ENCODE results near the gene GDPD1.
"Not testable (repeated sequence)": the region's sequence is repeated elsewhere in the genome, so short reads cannot be mapped to it uniquely, and the experiment has no call there.

Gene GDPD1

DNA sequence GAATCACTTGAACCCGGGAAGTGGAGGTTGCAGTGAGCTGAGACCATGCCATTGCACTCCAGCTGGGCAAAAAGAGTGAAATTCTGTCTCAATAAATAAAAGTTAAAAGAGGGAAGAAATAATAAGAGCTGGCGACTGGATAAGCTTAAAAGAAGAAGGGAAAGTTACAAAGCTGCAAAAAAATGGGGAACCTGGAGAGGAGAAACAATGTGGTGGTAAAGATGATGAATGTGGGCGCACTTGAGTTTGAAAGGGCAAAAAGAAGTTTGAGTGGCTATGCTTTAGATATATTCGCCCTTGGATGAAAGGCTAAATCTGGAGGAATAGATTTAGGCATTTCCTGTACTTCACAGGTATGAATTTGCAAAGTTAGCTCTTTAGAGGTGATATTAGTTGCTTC is 58.1 kb downstream of the GDPD1 start:
- Histone ChIP-seq H3K4me1 (no peaks in the 10 kb centered on the region), H3K4me3 (no peak overlapping the region), H3K9ac (no peak overlapping the region), H3K27me3 (no peaks in the 10 kb centered on the region), H3K36me3 (no peaks in the 10 kb centered on the region), H4K20me1 (no peaks in the 10 kb centered on the region), H3K9me3 (no peaks in the 10 kb centered on the region), H3K4me2 (no peak overlapping the region), H3K27ac (no peak overlapping the region)
- no peak for TF ChIP-seq Cebpa-rat (IDR thresholded peaks at IDR 0.05)

DNA sequence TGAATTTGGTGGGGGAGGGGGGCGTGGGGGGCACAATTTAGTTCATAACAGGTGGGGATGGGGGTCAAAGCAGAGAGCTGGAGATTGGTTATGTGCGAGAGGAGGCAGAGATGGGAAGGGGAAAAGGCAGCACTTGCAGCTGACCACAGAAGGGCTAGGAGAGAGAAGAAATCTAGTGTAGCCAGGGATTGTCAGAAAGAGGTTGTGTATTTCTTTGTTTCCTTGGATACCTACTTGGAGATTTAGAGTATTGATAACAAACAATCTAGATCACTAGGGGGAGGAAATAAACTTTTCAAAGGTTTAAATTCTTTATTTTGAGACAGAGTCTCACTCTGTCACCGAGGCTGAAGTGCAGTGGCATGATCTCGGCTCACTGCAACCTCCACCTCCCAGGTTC is 64.0 kb downstream of the GDPD1 start:
- Histone ChIP-seq H3K4me3 (no peak overlapping the region), H3K9me3 (no peaks in the 10 kb centered on the region), H3K4me2 (no peak overlapping the region), H4K20me1 (no peaks in the 10 kb centered on the region), H3K27ac (0 out of 2 replicates have a peak overlapping the region, but pooled peaks have one; percentile 5), H3K9ac (no peak overlapping the region), H3K36me3 (no peaks in the 10 kb centered on the region), H3K4me1 (peaks cover 33% of the 10 kb centered on the region), H3K27me3 (no peaks in the 10 kb centered on the region)
- no peak for TF ChIP-seq Cebpa-rat (IDR thresholded peaks at IDR 0.05)

DNA sequence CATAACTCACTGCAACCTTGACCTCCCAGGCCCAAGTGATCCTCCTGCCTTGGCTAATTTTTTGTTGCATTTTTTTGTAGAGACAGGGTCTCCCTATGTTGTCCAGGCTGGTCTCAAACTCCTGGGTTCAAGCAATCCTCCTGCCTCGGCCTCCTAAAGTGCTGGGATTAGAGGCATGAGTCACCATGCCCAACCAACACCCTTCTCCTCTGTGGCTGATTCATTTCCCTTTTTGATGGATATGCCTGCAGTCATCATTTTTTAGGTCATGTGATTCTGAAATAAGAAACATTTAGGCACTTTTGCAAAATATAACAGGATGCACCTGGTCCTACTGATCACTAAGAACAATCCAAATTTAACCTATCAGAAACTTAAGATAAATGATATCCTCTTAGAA is 67.1 kb downstream of the GDPD1 start:
- H3K9me3 ChIP-seq, result no peaks in the 10 kb centered on the region
- no peaks in the 10 kb centered on the region for H4K20me1 ChIP-seq
- no peaks in the 10 kb centered on the region for H3K36me3 ChIP-seq
- H3K4me1 ChIP-seq, result peaks cover 64% of the 10 kb centered on the region
- peak overlapping the region; percentile 91 for H3K27ac ChIP-seq
- TF ChIP-seq Cebpa-rat (IDR thresholded peaks at IDR 0.05), result no peak
- no peak overlapping the region; the same call in 1 of the 2 replicates for H3K9ac ChIP-seq
- no peak overlapping the region for H3K4me3 ChIP-seq
- no peaks in the 10 kb centered on the region for H3K27me3 ChIP-seq
- H3K4me2 ChIP-seq, result peak overlapping the region; percentile 62

DNA sequence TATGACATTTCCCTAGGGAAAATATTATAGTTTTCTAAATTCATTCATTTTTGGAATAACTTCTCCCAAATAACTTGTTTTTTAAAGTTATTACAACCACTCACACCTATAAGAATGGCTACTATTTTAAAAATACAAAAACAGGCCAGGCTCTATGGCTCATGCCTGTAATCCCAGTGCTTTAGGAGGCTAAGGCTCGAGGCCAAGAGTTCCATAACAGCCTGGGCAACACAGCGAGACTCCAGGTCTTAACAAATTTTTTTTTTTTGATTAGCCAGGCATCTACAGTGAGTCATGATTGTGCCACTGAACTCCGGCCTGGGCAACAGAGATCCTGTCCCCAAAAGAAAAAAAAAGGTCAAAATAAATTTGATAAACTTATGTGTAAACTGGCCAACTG is 67.6 kb downstream of the GDPD1 start:
- Histone ChIP-seq H3K36me3 (no peaks in the 10 kb centered on the region), H3K27me3 (no peaks in the 10 kb centered on the region), H3K4me3 (no peak overlapping the region), H3K9ac (peak overlapping the region; percentile 58; the same call in 1 of the 2 replicates), H4K20me1 (no peaks in the 10 kb centered on the region), H3K9me3 (no peaks in the 10 kb centered on the region), H3K27ac (peak overlapping the region; percentile 91), H3K4me1 (peaks cover 69% of the 10 kb centered on the region), H3K4me2 (peak overlapping the region; percentile 62)
- no peak for TF ChIP-seq Cebpa-rat (IDR thresholded peaks at IDR 0.05)

DNA sequence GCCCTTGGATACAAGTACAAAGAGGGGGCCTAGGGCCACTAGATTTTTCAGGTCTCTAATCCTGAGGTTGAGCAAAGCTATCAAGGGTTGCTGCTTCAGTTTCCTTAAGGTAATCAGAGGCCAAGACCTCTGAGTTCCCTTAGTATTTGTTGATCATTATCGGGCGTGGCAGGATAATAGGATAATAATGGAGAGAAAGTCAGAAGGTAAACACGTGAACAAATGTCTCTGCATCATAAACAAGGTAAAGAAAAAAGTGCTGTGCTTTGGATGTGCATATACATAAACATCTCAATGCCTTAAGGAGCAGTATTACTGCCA is 69.6 kb downstream of the GDPD1 start:
- peak overlapping the region; percentile 91 for H3K27ac ChIP-seq

DNA sequence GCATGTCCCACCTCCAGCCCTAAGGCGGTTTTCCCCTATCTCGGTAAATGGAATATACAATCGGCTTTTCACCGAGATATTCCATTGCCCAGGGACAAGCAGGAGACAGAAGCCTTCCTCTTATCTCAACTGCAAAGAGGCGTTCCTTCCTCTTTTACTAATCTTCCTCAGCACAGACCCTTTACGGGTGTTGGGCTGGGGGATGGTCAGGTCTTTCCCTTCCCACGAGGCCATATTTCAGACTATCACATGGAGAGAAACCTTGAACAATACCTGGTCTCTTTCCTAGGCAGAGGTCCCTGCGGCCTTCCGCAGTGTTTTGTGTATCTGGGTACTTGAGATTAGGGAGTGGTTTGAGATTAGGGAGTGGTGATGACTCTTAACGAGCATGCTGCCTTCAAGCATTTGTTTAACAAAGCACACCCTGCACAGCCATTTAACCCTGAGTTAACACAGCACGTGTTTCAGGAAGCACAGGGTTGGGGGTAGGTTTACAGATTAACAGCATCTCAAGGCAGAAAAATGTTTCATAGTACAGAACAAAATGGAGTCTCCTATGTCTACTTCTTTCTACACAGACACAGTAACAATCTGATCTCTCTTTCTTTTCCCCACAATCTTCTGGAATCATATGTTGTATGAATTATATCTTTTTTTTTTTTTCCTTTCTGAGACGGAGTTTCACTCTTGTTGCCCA is 70.1 kb downstream of the GDPD1 start:
- H3K27me3 ChIP-seq, H3K36me3 ChIP-seq, H3K9me3 ChIP-seq, H3K4me3 ChIP-seq, H4K20me1 ChIP-seq: not testable (repeated sequence)
- H3K27ac ChIP-seq, result peak overlapping the region; percentile 91
- peak overlapping the region; percentile 57 for H3K4me2 ChIP-seq
- peak overlapping the region; percentile 10; the same call in 1 of the 2 replicates for H3K9ac ChIP-seq
- peaks cover 93% of the 10 kb centered on the region for H3K4me1 ChIP-seq

More for the DNA sequence above, 69.6 kb downstream of the GDPD1 start:
- Histone ChIP-seq H4K20me1 (no peaks in the 10 kb centered on the region), H3K27me3 (no peaks in the 10 kb centered on the region), H3K4me3 (no peak overlapping the region), H3K9ac (peak overlapping the region; percentile 10; the same call in 1 of the 2 replicates), H3K9me3 (no peaks in the 10 kb centered on the region), H3K36me3 (no peaks in the 10 kb centered on the region), H3K4me2 (peak overlapping the region; percentile 57), H3K4me1 (peaks cover 87% of the 10 kb centered on the region)
- TF ChIP-seq Cebpa-rat (IDR thresholded peaks at IDR 0.05), result no peak

DNA sequence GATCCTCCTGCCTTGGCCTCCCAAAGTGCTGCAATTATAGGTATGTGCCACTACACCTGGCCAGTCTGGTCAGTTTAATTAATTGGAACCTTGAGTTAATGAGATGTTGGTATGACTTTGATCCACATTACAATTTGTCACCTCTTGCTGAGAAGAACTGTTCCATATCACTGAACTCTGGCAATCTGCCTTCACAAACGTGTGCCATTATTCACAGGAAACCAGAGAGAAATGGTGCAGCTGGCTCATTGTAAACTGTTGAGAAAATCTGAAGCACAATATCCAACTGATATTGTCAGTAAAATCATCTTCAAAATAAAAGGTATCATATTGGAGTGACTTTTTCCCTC is 71.8 kb downstream of the GDPD1 start:
- H4K20me1 ChIP-seq, result no peaks in the 10 kb centered on the region
- H3K27ac ChIP-seq, result peak overlapping the region; percentile 91
- no peaks in the 10 kb centered on the region for H3K9me3 ChIP-seq
- H3K4me2 ChIP-seq, result peak overlapping the region; percentile 57
- no peaks in the 10 kb centered on the region for H3K27me3 ChIP-seq
- peaks cover 83% of the 10 kb centered on the region for H3K4me1 ChIP-seq
- no peak overlapping the region for H3K9ac ChIP-seq
- H3K36me3 ChIP-seq, result no peaks in the 10 kb centered on the region
- H3K4me3 ChIP-seq, result no peak overlapping the region
- TF ChIP-seq Cebpa-rat (IDR thresholded peaks at IDR 0.05), result no peak

DNA sequence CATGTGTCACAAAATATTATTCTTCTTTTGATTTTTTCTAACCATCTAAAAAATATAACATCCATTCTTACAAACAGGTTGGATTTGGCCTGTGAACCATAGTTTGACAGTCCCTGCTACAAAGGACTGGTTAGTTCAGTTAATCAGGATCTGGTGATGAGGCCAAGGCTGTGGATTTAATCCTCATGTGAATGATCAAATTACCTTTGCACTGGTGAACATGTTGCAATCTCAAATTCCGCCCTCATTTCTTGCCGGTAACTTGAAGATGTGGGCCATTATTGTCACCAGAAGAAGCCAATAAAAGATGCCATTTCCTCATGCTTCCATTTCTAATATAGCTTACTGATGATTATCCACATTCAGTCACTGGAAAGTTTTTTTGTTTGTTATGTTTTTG is 75.9 kb downstream of the GDPD1 start:
- no peak overlapping the region for H3K4me3 ChIP-seq
- H3K36me3 ChIP-seq, result no peaks in the 10 kb centered on the region
- no peak overlapping the region for H3K9ac ChIP-seq
- no peak for TF ChIP-seq Cebpa-rat (IDR thresholded peaks at IDR 0.05)
- H3K9me3 ChIP-seq, result no peaks in the 10 kb centered on the region
- no peak overlapping the region for H3K27ac ChIP-seq
- H4K20me1 ChIP-seq, result no peaks in the 10 kb centered on the region
- H3K4me1 ChIP-seq, result peaks cover 42% of the 10 kb centered on the region
- H3K4me2 ChIP-seq, result no peak overlapping the region
- no peaks in the 10 kb centered on the region for H3K27me3 ChIP-seq

DNA sequence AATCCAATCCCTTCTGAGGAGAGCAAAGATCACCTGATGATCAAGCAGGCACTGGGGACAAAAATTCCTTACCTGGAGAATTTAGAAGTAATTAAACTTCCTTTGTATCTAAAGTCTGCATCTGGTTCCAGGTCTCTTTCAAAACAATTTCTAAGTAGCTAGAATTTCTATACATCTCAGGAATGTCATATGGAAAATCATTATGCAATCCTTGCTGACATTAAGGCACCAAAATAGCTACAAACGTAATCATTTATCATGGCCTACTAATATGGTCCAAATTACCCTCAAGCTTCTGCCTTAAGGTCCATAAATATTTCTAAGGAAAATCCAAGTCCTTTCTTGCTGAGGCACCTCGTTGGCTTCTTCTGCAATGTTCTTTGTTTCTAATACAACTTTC is 78.2 kb downstream of the GDPD1 start:
- Histone ChIP-seq H3K4me1 (peaks cover 19% of the 10 kb centered on the region), H3K27ac (no peak overlapping the region), H3K9me3 (0 out of 2 replicates have a peak, but pooled peaks cover under 1% of the 10 kb centered on the region), H3K4me3 (no peak overlapping the region), H4K20me1 (no peaks in the 10 kb centered on the region), H3K36me3 (no peaks in the 10 kb centered on the region), H3K4me2 (no peak overlapping the region), H3K9ac (no peak overlapping the region), H3K27me3 (no peaks in the 10 kb centered on the region)
- no peak for TF ChIP-seq Cebpa-rat (IDR thresholded peaks at IDR 0.05)

DNA sequence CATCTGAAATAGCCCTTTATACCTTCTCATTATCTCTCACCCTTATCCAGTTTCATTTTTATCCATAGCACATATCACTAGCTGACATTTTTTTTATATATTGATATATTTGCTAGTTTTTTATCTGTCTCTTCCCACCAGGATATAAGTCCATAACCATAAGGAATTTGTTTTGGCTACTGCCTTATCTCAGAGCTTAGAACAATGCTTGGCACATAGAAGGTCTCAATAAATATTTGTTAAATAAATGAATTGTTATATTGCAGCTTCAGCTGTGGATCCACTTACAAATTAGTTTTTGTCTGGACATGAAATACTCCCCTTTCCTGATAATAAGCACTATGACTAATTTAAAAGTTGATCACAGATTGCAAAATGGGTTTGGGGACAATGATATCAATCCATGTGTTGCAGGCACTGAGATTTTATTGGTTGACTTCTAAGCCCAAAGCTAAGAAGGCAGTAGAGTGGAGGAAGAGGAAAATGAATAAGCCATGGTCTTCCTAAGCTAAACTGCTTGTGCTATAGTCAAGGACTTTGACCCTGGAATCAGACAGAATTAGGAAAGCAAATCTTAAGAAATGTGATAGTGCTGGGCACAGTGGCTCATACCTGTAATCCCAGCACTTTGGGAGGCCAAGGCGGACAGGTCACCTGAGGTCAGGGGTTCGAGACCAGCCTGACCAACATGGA is 79.2 kb downstream of the GDPD1 start:
- no peak for TF ChIP-seq Cebpa-rat (IDR thresholded peaks at IDR 0.05)
- no peak overlapping the region for H3K4me3 ChIP-seq
- H3K9ac ChIP-seq, result no peak overlapping the region
- no peak overlapping the region for H3K27ac ChIP-seq
- no peak overlapping the region for H3K4me2 ChIP-seq
- H4K20me1 ChIP-seq, result no peaks in the 10 kb centered on the region
- peaks cover 10% of the 10 kb centered on the region for H3K4me1 ChIP-seq
- peaks cover 4% of the 10 kb centered on the region; the same call in 1 of the 2 replicates for H3K9me3 ChIP-seq
- H3K27me3 ChIP-seq, result no peaks in the 10 kb centered on the region
- H3K36me3 ChIP-seq, result no peaks in the 10 kb centered on the region
